MM.1S (cell line): ENCODE results near the gene ZDHHC7.

Experiments used
- EZH2 ChIP-seq: fragments of 300-600 bp; sonication (generic); optimal IDR thresholded peaks from 2 replicates; pipeline ENCODE3; 2017; ENCODE audit warnings: low read depth, mild to moderate bottlenecking, antibody characterized with exemption, low read length, mixed read lengths
- EZH2phosphoT487 ChIP-seq: fragments of 300-600 bp; sonication (generic); IDR thresholded peaks from 2 replicates; pipeline ENCODE4 v1.6.1; 2018; ENCODE audit warnings: antibody characterized with exemption, low read length
- TF ChIP-seq, protein P1 (sequence below): fragments of 300-600 bp; sonication (generic); IDR thresholded peaks from 2 replicates; pipeline ENCODE4 v1.5.1; 2016; ENCODE audit warnings: antibody characterized with exemption, low read length, mixed read lengths

GRCh38 chr16:84948851-84949610, 62.3 kb downstream of the ZDHHC7 start:
- TF ChIP-seq, protein P1, sequence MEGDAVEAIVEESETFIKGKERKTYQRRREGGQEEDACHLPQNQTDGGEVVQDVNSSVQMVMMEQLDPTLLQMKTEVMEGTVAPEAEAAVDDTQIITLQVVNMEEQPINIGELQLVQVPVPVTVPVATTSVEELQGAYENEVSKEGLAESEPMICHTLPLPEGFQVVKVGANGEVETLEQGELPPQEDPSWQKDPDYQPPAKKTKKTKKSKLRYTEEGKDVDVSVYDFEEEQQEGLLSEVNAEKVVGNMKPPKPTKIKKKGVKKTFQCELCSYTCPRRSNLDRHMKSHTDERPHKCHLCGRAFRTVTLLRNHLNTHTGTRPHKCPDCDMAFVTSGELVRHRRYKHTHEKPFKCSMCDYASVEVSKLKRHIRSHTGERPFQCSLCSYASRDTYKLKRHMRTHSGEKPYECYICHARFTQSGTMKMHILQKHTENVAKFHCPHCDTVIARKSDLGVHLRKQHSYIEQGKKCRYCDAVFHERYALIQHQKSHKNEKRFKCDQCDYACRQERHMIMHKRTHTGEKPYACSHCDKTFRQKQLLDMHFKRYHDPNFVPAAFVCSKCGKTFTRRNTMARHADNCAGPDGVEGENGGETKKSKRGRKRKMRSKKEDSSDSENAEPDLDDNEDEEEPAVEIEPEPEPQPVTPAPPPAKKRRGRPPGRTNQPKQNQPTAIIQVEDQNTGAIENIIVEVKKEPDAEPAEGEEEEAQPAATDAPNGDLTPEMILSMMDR = no peak
- no peak for TF ChIP-seq EZH2phosphoT487
- TF ChIP-seq EZH2 = no peak
